Measurements from ENCODE around the gene HAPSTR1.

Gene HAPSTR1

GRCh38 chr16:9090960-9091866 is at the start of gene HAPSTR1 (continued):
- 0 out of 2 replicates have a peak, but pooled peaks have one; percentile 35 for TF ChIP-seq ZNF449 (tag by site-specific recombination; IDR thresholded peaks at IDR 0.05)
- TF ChIP-seq ZBTB7A (tag by site-specific recombination; IDR thresholded peaks at IDR 0.05; ENCODE audit: low read depth), result peak; percentile 31; the same call in 1 of the 2 replicates
- TF ChIP-seq ZNF513 (tag by site-specific recombination; IDR thresholded peaks at IDR 0.05), result 0 out of 2 replicates have a peak, but pooled peaks have one; percentile 35
- peak; percentile 99 for TF ChIP-seq PRDM10 (tag by site-specific recombination; IDR thresholded peaks at IDR 0.05)
- TF ChIP-seq REPIN1 (tag by site-specific recombination; IDR thresholded peaks at IDR 0.05; ENCODE audit: low read depth), result 0 out of 2 replicates have a peak, but pooled peaks have one; percentile 27
- 0 out of 2 replicates have a peak, but pooled peaks have one; percentile 17 for TF ChIP-seq ZNF660 (tag by site-specific recombination; IDR thresholded peaks at IDR 0.05)
- TF ChIP-seq KLF16 (tag by site-specific recombination; IDR thresholded peaks at IDR 0.05), result peak; percentile 80
- no peak for TF ChIP-seq ZNF585B (tag by site-specific recombination; IDR thresholded peaks at IDR 0.05)
- no peak for TF ChIP-seq ZNF785 (tag by site-specific recombination; IDR thresholded peaks at IDR 0.05)
- TF ChIP-seq IKZF3 (tag by site-specific recombination; IDR thresholded peaks at IDR 0.05), result peak; percentile 61; the same call in 1 of the 2 replicates
- TF ChIP-seq ZNF221 (tag by site-specific recombination; IDR thresholded peaks at IDR 0.05; ENCODE audit: borderline replicate concordance), result 0 out of 2 replicates have a peak, but pooled peaks have one; percentile 48
- peak; percentile 98 for TF ChIP-seq SP3 (tag by site-specific recombination; IDR thresholded peaks at IDR 0.05)
- TF ChIP-seq RBAK (tag by site-specific recombination; IDR thresholded peaks at IDR 0.05), result no peak
- 0 out of 2 replicates have a peak, but pooled peaks have one; percentile 51 for TF ChIP-seq ZBTB6 (tag by site-specific recombination; IDR thresholded peaks at IDR 0.05)
- 0 out of 2 replicates have a peak, but pooled peaks have one; percentile 16 for TF ChIP-seq ZNF501 (tag by site-specific recombination; IDR thresholded peaks at IDR 0.05)
- TF ChIP-seq ZNF514 (tag by site-specific recombination; IDR thresholded peaks at IDR 0.05), result no peak
- 0 out of 2 replicates have a peak, but pooled peaks have one; percentile 41 for TF ChIP-seq ZNF610 (tag by site-specific recombination; IDR thresholded peaks at IDR 0.05; ENCODE audit: borderline replicate concordance)
- no peak for TF ChIP-seq YY2 (tag by site-specific recombination; IDR thresholded peaks at IDR 0.05)
- no peak for TF ChIP-seq GFI1B (tag by site-specific recombination; IDR thresholded peaks at IDR 0.05)
- TF ChIP-seq KLF8 (tag by site-specific recombination; IDR thresholded peaks at IDR 0.05), result peak; percentile 91
- TF ChIP-seq HIC1 (tag by site-specific recombination; IDR thresholded peaks at IDR 0.05), result peak; percentile 63
- TF ChIP-seq GLIS1 (tag by site-specific recombination; IDR thresholded peaks at IDR 0.05), result peak; percentile 72
- TF ChIP-seq ZFHX2 (tag by site-specific recombination; conservative IDR thresholded peaks at IDR 0.05), result peak; percentile 80
- peak; percentile 69 for TF ChIP-seq OSR2 (tag by site-specific recombination; IDR thresholded peaks at IDR 0.05)
- peak; percentile 89 for TF ChIP-seq ZXDB (tag by site-specific recombination; IDR thresholded peaks at IDR 0.05)
- peak; percentile 84 for TF ChIP-seq KLF9 (tag by site-specific recombination; IDR thresholded peaks at IDR 0.05; ENCODE audit: low read depth)
- TF ChIP-seq ZNF555 (tag by site-specific recombination; conservative IDR thresholded peaks at IDR 0.05), result no peak
- TF ChIP-seq ZSCAN30 (tag by site-specific recombination; IDR thresholded peaks at IDR 0.05), result peak; percentile 72
- 0 out of 2 replicates have a peak, but pooled peaks have one; percentile 32 for TF ChIP-seq ZNF558 (tag by site-specific recombination; IDR thresholded peaks at IDR 0.05)

Data from HEK293 (cell line).